ENCODE data around the gene PRRC1. TPM values are rescaled to one million over a fixed set of nuclear protein-coding genes. Genes with fewer than 3 reads are reported as not detected.

PRRC1 gene
- total RNA-seq, 1 experiment from 2014 or later: 53.2 TPM

GRCh38 chr5:127583866-127584265 is 66.4 kb downstream of the PRRC1 start:
- ChIA-PET POLR2A (no interaction called here), CTCF (no interaction called here), RAD21 (ENCODE audit: low non-redundant PET in 1 of 2, low total read pairs in 2 of 2, uncharacterized antibody in 2 of 2, unreplicated experiment in 2 of 2) (no interaction called here)
- Histone ChIP-seq H3K4me1 (ENCODE audit: control insufficient read depth in 1 of 2, insufficient read depth in 2 of 2, low read length in 2 of 2) (no peaks in the 10 kb centered on the region), H3K9me2 (ENCODE audit: insufficient read depth) (no peaks in the 10 kb centered on the region), H4K20me1 (ENCODE audit: insufficient read depth) (no peaks in the 10 kb centered on the region), H3K4me3 (replicated peaks in 1 of 2; ENCODE audit: low read depth in 1 of 2, low read length in 2 of 2) (no peak overlapping the region), H3K36me3 (ENCODE audit: control insufficient read depth in 1 of 2, insufficient read depth in 2 of 2, low read length in 2 of 2) (no peaks in the 10 kb centered on the region), H3K27me3 (ENCODE audit: insufficient read depth, low read length) (no peaks in the 10 kb centered on the region), H3K9ac (ENCODE audit: low read length) (no peak overlapping the region), H3K9me3 (ENCODE audit: control insufficient read depth in 1 of 2, insufficient read depth in 1 of 2, low read depth in 1 of 2, low read length in 2 of 2) (no peaks in the 10 kb centered on the region), H3K79me2 (ENCODE audit: insufficient read depth, low read length) (no peaks in the 10 kb centered on the region), H3K27ac (ENCODE audit: low read depth, low read length) (no peak overlapping the region), H2AFZ (ENCODE audit: low read depth, low read length, poor library complexity, severe bottlenecking) (no peak overlapping the region), H3K4me2 (ENCODE audit: low read length) (no peak overlapping the region)
- ATAC-seq (no peak), DNase-seq (ENCODE audit: low read depth, low spot score) (no peak)
- intact Hi-C loops (cut with micrococcal nuclease): no loop called here
- BruUV-seq (replicated peaks): no TSS peak
- TF ChIP-seq JUND (IDR thresholded peaks at IDR 0.05): no peak
- no peak for TF ChIP-seq ZFX (IDR thresholded peaks at IDR 0.05)
- no peak for TF ChIP-seq SIN3A (IDR thresholded peaks at IDR 0.05; ENCODE audit: low read depth)
- no peak for TF ChIP-seq ELF1 (IDR thresholded peaks at IDR 0.05; ENCODE audit: borderline replicate concordance, low read depth)
- no peak for TF ChIP-seq FOSL1 (IDR thresholded peaks at IDR 0.05; ENCODE audit: low read depth)
- no peak for TF ChIP-seq POLR2A (IDR thresholded peaks at IDR 0.05; ENCODE audit: borderline replicate concordance, extremely low read depth, insufficient read depth, insufficient read length)
- TF ChIP-seq SRF (IDR thresholded peaks at IDR 0.05; ENCODE audit: low read depth): no peak
- TF ChIP-seq CBX3 (IDR thresholded peaks at IDR 0.05; ENCODE audit: low read depth): no peak
- no peak for TF ChIP-seq RAD21 (IDR thresholded peaks at IDR 0.05; ENCODE audit: low read depth)
- no peak for TF ChIP-seq POLR2AphosphoS5 (IDR thresholded peaks at IDR 0.05; ENCODE audit: low read depth, low read length)
- no peak for TF ChIP-seq EGR1 (IDR thresholded peaks at IDR 0.05; ENCODE audit: low read depth)
- no peak for TF ChIP-seq EZH2phosphoT487 (IDR thresholded peaks at IDR 0.05; ENCODE audit: borderline replicate concordance)
- TF ChIP-seq, protein P1, sequence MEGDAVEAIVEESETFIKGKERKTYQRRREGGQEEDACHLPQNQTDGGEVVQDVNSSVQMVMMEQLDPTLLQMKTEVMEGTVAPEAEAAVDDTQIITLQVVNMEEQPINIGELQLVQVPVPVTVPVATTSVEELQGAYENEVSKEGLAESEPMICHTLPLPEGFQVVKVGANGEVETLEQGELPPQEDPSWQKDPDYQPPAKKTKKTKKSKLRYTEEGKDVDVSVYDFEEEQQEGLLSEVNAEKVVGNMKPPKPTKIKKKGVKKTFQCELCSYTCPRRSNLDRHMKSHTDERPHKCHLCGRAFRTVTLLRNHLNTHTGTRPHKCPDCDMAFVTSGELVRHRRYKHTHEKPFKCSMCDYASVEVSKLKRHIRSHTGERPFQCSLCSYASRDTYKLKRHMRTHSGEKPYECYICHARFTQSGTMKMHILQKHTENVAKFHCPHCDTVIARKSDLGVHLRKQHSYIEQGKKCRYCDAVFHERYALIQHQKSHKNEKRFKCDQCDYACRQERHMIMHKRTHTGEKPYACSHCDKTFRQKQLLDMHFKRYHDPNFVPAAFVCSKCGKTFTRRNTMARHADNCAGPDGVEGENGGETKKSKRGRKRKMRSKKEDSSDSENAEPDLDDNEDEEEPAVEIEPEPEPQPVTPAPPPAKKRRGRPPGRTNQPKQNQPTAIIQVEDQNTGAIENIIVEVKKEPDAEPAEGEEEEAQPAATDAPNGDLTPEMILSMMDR (IDR thresholded peaks at IDR 0.05 in 2 of 3, conservative IDR thresholded peaks at IDR 0.05 in 1 of 3; ENCODE audit: borderline replicate concordance in 1 of 3, insufficient read depth in 1 of 3, low read depth in 2 of 3, low read length in 2 of 3): no peak
- TF ChIP-seq ZBTB33 (IDR thresholded peaks at IDR 0.05; ENCODE audit: extremely low read depth, insufficient replicate concordance, low read length): no peak
- no peak for TF ChIP-seq EZH2 (IDR thresholded peaks at IDR 0.05)
- TF ChIP-seq, protein P2, sequence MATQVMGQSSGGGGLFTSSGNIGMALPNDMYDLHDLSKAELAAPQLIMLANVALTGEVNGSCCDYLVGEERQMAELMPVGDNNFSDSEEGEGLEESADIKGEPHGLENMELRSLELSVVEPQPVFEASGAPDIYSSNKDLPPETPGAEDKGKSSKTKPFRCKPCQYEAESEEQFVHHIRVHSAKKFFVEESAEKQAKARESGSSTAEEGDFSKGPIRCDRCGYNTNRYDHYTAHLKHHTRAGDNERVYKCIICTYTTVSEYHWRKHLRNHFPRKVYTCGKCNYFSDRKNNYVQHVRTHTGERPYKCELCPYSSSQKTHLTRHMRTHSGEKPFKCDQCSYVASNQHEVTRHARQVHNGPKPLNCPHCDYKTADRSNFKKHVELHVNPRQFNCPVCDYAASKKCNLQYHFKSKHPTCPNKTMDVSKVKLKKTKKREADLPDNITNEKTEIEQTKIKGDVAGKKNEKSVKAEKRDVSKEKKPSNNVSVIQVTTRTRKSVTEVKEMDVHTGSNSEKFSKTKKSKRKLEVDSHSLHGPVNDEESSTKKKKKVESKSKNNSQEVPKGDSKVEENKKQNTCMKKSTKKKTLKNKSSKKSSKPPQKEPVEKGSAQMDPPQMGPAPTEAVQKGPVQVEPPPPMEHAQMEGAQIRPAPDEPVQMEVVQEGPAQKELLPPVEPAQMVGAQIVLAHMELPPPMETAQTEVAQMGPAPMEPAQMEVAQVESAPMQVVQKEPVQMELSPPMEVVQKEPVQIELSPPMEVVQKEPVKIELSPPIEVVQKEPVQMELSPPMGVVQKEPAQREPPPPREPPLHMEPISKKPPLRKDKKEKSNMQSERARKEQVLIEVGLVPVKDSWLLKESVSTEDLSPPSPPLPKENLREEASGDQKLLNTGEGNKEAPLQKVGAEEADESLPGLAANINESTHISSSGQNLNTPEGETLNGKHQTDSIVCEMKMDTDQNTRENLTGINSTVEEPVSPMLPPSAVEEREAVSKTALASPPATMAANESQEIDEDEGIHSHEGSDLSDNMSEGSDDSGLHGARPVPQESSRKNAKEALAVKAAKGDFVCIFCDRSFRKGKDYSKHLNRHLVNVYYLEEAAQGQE (IDR thresholded peaks at IDR 0.05; ENCODE audit: low read depth): no peak
- no peak for TF ChIP-seq YY1 (IDR thresholded peaks at IDR 0.05; ENCODE audit: extremely low read depth, insufficient replicate concordance, low read depth, low read length)
- no peak for TF ChIP-seq MAX (IDR thresholded peaks at IDR 0.05)

All from HCT116 (cell line).